HepG2 (cell line): ENCODE measurements around the gene FAM118B. TPM values are rescaled to one million over a fixed set of nuclear protein-coding genes. Genes with fewer than 3 reads are reported as not detected.
A peak's percentile ranks its signal among the peaks of the same experiment; 100 is the strongest.

ENCODE experiments used
- BCL3 ChIP-seq: sonication (generic); formaldehyde crosslinking; IDR thresholded peaks from 2 replicates; pipeline ENCODE4 v1.5.1; 2020; ENCODE audit warnings: mild to moderate bottlenecking, missing genetic modification reagents, moderate library complexity
- DDIT3 ChIP-seq: sonication (generic); formaldehyde crosslinking; IDR thresholded peaks from 2 replicates; pipeline ENCODE4 v1.4.0; 2020; ENCODE audit warnings: mild to moderate bottlenecking, missing genetic modification reagents
- DNMT1 ChIP-seq: sonication (generic); formaldehyde crosslinking; IDR thresholded peaks from 2 replicates; pipeline ENCODE4 v1.5.1; 2020; ENCODE audit warnings: mild to moderate bottlenecking, missing genetic modification reagents
- GRHL1 ChIP-seq: sonication (generic); formaldehyde crosslinking; conservative IDR thresholded peaks from 2 replicates; pipeline ENCODE4 v1.8.0; 2022; ENCODE audit warnings: missing genetic modification reagents
- KDM1A ChIP-seq: IDR thresholded peaks from 2 replicates; pipeline ENCODE4 v1.6.1; 2016; ENCODE audit warnings: missing compliant biosample characterization
- KDM5A ChIP-seq: fragments of 200-600 bp; sonication (generic); IDR thresholded peaks from 2 replicates; pipeline ENCODE4 v1.7.0; 2018; ENCODE audit warnings: antibody characterized with exemption, mild to moderate bottlenecking, low read length, borderline replicate concordance
- MATR3 ChIP-seq: sonication (generic); formaldehyde crosslinking; IDR thresholded peaks from 2 replicates; pipeline ENCODE4 v1.4.0; 2020; ENCODE audit warnings: missing genetic modification reagents
- MBD4 ChIP-seq: IDR thresholded peaks from 2 replicates; pipeline ENCODE4 v1.6.1; 2012; ENCODE audit warnings: low read length, inconsistent platforms, borderline replicate concordance
- MIER2 ChIP-seq: IDR thresholded peaks from 2 replicates; pipeline ENCODE4 v1.6.1; 2016; ENCODE audit warnings: missing biosample characterization, missing genetic modification reagents
- POLR2AphosphoS5 ChIP-seq: IDR thresholded peaks from 2 replicates; pipeline ENCODE4 v1.6.1; 2012; ENCODE audit warnings: low read depth, low read length
- THAP11 ChIP-seq: IDR thresholded peaks from 2 replicates; pipeline ENCODE4 v1.6.1; 2016; ENCODE audit warnings: missing biosample characterization, missing genetic modification reagents
- ZFP36L1 ChIP-seq: sonication (generic); formaldehyde crosslinking; IDR thresholded peaks from 2 replicates; pipeline ENCODE4 v1.8.0; 2022; ENCODE audit warnings: mild to moderate bottlenecking, missing genetic modification reagents, moderate library complexity
- ZNF570 ChIP-seq: sonication (generic); formaldehyde crosslinking; IDR thresholded peaks from 2 replicates; pipeline ENCODE4 v1.4.0; 2020; ENCODE audit warnings: mild to moderate bottlenecking, missing genetic modification reagents, borderline replicate concordance
- ZNF784 ChIP-seq: sonication (generic); formaldehyde crosslinking; IDR thresholded peaks from 2 replicates; pipeline ENCODE4 v1.5.1; 2020; ENCODE audit warnings: missing genetic modification reagents, mild to moderate bottlenecking, borderline replicate concordance
- polyA plus RNA-seq, 8 experiments: library from polyadenylated mRNA; depleted of rRNA in 3 of 8; stranded (reverse) in 7 of 8; unstranded in 1 of 8; fragments of >200 nt; fragmentation: Illumina TruSeq in 4 of 8; extraction: Trizol in 4 of 8; gene quantifications; 2 replicates each; pipeline versions ENCODE4 v1.2.1 to v1.2.3, GENCODE V29; 2011 to 2016; ENCODE audit warnings: low read depth in 4 of 8, missing spikeins in 1 of 8, mixed read lengths in 1 of 8; ENCODE audit not compliant: insufficient read depth in 1 of 8
- total RNA-seq, 5 experiments: library from RNA; depleted of rRNA; stranded (reverse); fragments of >200 nt; fragmentation: Illumina TruSeq; extraction: Trizol; gene quantifications; 2 replicates each; pipeline ENCODE4 v1.2.3, GENCODE V29; 2016; ENCODE audit warnings: low read depth in 1 of 5
- TF ChIP-seq, protein P1 (sequence below): sonication (generic); IDR thresholded peaks from 2 replicates; pipeline ENCODE4 v1.6.1; 2016; ENCODE audit warnings: low read depth, borderline replicate concordance
- TF ChIP-seq, protein P2 (sequence below): sonication (generic); formaldehyde crosslinking; IDR thresholded peaks from 2 replicates; pipeline ENCODE4 v1.4.0; 2020; ENCODE audit warnings: missing genetic modification reagents, borderline replicate concordance
- TF ChIP-seq, protein P3 (sequence below): sonication (generic); formaldehyde crosslinking; conservative IDR thresholded peaks from 2 replicates; pipeline ENCODE4 v1.4.0; 2020; ENCODE audit warnings: missing genetic modification reagents
- TF ChIP-seq, protein P4 (sequence below): IDR thresholded peaks from 2 replicates; pipeline ENCODE4 v1.6.1; 2012; ENCODE audit warnings: inconsistent platforms

The FAM118B gene
- total and polyA plus RNA-seq, 2 of the 13 experiments (the other 11 are each of a cell fraction or from before 2014, with no cell fraction given), result 10.2 to 25.7 TPM

GRCh38 chr11:126186708-126187529, 24.7 kb upstream of the FAM118B start (continued):
- peak; percentile 70 for TF ChIP-seq BCL3 (CRISPR knock-in tag)
- TF ChIP-seq, protein P1, sequence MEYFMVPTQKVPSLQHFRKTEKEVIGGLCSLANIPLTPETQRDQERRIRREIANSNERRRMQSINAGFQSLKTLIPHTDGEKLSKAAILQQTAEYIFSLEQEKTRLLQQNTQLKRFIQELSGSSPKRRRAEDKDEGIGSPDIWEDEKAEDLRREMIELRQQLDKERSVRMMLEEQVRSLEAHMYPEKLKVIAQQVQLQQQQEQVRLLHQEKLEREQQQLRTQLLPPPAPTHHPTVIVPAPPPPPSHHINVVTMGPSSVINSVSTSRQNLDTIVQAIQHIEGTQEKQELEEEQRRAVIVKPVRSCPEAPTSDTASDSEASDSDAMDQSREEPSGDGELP, result peak; percentile 82; the same call in 1 of the 2 replicates
- peak; percentile 40 for TF ChIP-seq POLR2AphosphoS5
- TF ChIP-seq DNMT1 (CRISPR knock-in tag), result peak; percentile 39; the same call in 1 of the 2 replicates
- TF ChIP-seq KDM5A, result no peak
- TF ChIP-seq, protein P2, sequence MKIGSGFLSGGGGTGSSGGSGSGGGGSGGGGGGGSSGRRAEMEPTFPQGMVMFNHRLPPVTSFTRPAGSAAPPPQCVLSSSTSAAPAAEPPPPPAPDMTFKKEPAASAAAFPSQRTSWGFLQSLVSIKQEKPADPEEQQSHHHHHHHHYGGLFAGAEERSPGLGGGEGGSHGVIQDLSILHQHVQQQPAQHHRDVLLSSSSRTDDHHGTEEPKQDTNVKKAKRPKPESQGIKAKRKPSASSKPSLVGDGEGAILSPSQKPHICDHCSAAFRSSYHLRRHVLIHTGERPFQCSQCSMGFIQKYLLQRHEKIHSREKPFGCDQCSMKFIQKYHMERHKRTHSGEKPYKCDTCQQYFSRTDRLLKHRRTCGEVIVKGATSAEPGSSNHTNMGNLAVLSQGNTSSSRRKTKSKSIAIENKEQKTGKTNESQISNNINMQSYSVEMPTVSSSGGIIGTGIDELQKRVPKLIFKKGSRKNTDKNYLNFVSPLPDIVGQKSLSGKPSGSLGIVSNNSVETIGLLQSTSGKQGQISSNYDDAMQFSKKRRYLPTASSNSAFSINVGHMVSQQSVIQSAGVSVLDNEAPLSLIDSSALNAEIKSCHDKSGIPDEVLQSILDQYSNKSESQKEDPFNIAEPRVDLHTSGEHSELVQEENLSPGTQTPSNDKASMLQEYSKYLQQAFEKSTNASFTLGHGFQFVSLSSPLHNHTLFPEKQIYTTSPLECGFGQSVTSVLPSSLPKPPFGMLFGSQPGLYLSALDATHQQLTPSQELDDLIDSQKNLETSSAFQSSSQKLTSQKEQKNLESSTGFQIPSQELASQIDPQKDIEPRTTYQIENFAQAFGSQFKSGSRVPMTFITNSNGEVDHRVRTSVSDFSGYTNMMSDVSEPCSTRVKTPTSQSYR (CRISPR knock-in tag), result peak; percentile 11; the same call in 1 of the 2 replicates
- TF ChIP-seq, protein P3, sequence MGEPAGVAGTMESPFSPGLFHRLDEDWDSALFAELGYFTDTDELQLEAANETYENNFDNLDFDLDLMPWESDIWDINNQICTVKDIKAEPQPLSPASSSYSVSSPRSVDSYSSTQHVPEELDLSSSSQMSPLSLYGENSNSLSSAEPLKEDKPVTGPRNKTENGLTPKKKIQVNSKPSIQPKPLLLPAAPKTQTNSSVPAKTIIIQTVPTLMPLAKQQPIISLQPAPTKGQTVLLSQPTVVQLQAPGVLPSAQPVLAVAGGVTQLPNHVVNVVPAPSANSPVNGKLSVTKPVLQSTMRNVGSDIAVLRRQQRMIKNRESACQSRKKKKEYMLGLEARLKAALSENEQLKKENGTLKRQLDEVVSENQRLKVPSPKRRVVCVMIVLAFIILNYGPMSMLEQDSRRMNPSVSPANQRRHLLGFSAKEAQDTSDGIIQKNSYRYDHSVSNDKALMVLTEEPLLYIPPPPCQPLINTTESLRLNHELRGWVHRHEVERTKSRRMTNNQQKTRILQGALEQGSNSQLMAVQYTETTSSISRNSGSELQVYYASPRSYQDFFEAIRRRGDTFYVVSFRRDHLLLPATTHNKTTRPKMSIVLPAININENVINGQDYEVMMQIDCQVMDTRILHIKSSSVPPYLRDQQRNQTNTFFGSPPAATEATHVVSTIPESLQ (CRISPR knock-in tag), result no peak
- TF ChIP-seq ZNF570 (CRISPR knock-in tag), result no peak
- TF ChIP-seq MIER2 (CRISPR knock-in tag), result no peak
- no peak for TF ChIP-seq GRHL1
- no peak; the same call in 1 of the 2 replicates for TF ChIP-seq KDM1A (CRISPR knock-in tag)
- TF ChIP-seq THAP11 (CRISPR knock-in tag), result 0 out of 2 replicates have a peak, but pooled peaks have one; percentile 46
- no peak for TF ChIP-seq DDIT3 (CRISPR knock-in tag)
- no peak for TF ChIP-seq MATR3 (CRISPR knock-in tag)
- no peak for TF ChIP-seq ZFP36L1 (CRISPR knock-in tag)
- TF ChIP-seq, protein P4, sequence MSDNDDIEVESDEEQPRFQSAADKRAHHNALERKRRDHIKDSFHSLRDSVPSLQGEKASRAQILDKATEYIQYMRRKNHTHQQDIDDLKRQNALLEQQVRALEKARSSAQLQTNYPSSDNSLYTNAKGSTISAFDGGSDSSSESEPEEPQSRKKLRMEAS, result 0 out of 2 replicates have a peak, but pooled peaks have one; percentile 23
- TF ChIP-seq ZNF784 (CRISPR knock-in tag), result no peak
- no peak for TF ChIP-seq MBD4
